GM10847 (cell line): ENCODE measurements around the gene IGLON5.

Experiments used
- POLR2A ChIP-seq: IDR thresholded peaks from 2 replicates; pipeline ENCODE4 v1.6.1; 2011; ENCODE audit not compliant: insufficient read length; ENCODE audit errors: extremely low read depth

IGLON5 gene

DNA sequence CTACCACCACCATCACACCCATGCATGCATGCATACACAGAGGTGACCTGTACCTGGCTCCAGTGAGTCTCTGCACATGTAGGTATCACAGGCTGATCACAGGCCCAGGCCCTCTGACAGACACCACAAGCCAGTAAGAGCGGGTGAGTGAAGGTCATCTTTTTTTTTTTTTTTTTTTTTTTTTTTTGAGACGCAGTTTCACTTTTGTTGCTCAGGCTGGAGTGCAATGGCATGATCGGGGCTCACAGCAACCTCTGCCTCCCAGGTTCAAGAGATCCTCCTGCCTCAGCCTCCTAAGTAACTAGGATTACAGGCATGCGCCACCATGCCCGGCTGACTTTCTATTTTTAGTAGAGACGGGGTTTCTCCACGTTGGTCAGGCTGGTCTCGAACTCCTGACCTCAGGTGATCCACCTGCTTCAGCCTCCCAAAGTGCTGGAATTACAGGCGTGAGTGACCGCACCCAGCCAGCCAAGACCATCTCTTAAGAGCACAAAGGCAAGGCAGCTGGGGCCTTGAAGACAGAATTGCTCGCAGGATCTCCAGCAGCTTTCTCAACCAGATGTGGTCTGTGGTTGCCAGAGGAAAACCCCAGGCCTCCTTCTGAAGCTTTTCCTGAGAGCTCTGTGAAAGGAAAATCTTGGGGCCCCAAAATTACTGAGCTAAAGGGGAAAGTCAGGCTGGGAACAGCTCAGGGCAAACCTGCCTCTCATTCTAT lies 64.2 kb downstream of the IGLON5 start:
- TF ChIP-seq POLR2A: no peak

DNA sequence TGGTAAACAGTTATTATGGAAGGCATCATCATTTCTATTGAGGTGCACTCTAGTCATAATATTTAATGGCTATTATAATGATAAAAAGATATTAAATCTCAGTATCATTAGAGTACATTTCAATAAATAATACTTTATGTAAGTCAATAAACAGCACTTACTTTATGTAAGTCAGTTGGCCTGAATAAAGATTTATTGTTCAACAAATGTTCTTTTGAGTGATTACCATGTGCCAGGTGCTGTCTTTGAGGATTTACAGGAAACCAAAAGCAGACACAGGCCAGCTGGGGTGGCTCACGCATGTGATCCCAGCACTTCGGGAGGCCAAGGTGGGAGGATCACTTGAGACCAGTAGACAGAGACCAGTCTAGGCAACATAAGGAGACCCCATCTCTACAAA lies 66.0 kb downstream of the IGLON5 start:
- no peak for TF ChIP-seq POLR2A

DNA sequence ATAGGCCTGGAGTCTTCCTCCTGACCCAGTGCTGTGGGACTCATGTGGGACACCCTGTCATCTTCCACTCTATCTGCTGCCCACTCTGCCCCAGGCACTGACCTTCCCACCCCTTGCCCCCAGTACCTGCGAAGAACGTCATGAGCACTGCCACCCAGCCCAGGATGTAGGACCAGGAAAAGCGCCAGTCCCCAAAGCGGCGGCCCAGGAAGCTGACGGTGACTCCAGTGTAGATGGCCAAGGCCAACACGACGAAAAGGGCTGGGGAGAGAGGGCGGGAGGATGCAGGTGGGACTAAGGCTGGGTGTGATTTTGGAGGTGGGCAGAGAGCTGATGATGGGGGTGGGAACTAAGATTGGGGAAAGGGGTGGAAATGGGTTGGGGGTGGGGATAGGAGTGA lies 68.9 kb downstream of the IGLON5 start:
- no peak for TF ChIP-seq POLR2A
